ENCODE data around the gene PCSK6.

GRCh38 chr15:101376615-101377395, 112.7 kb downstream of the PCSK6 start:
- TF ChIP-seq CTCF (conservative IDR thresholded peaks at IDR 0.05; ENCODE audit: low read depth, low read length) (no peak), EZH2 (IDR thresholded peaks at IDR 0.05; ENCODE audit: low read length, unreplicated experiment) (no peak)

Data from PC-3 (cell line).